GM12801 (cell line): Measurements from ENCODE around the gene ACVR1B.

Source experiments
- CTCF ChIP-seq: IDR thresholded peaks from one replicate; pipeline ENCODE4 v1.5.1; 2011; ENCODE audit warnings: control low read depth; ENCODE audit not compliant: insufficient read length; ENCODE audit errors: extremely low read depth

The ACVR1B gene

GRCh38 chr12:51985154-51985835 lies 33.8 kb downstream of the ACVR1B start:
- TF ChIP-seq CTCF: no peak

GRCh38 chr12:51986834-51987233 lies 35.3 kb downstream of the ACVR1B start:
- TF ChIP-seq CTCF: no peak

GRCh38 chr12:51992246-51992645 lies 40.7 kb downstream of the ACVR1B start:
- no peak for TF ChIP-seq CTCF

GRCh38 chr12:51994539-51994820 lies 43.0 kb downstream of the ACVR1B start:
- no peak for TF ChIP-seq CTCF

GRCh38 chr12:51994959-51995358 lies 43.5 kb downstream of the ACVR1B start:
- no peak for TF ChIP-seq CTCF

- no peak for TF ChIP-seq CTCF
Measured at GRCh38 chr12:51997136-51997535, 45.6 kb downstream of the ACVR1B start.

- TF ChIP-seq CTCF: no peak
Measured at GRCh38 chr12:52003016-52003550, 51.6 kb downstream of the ACVR1B start.
